Keratinocyte (primary cell): ENCODE measurements around the gene CELA2B.

Source experiments
- CTCF ChIP-seq, 3 experiments: IDR thresholded peaks in 1 of 3; conservative IDR thresholded peaks in 1 of 3; optimal IDR thresholded peaks in 1 of 3; 2 replicates in 2 of 3; 3 replicates in 1 of 3; pipeline versions ENCODE3 to v1.5.1; 2011; ENCODE audit warnings: low read length in 3 of 3, mild to moderate bottlenecking in 3 of 3, moderate library complexity in 2 of 3, control low read depth in 1 of 3, inconsistent platforms in 1 of 3; ENCODE audit not compliant: insufficient read depth in 2 of 3; ENCODE audit errors: extremely low read depth in 1 of 3
- EZH2 ChIP-seq: IDR thresholded peaks from one replicate; pipeline ENCODE4 v1.6.1; 2012; ENCODE audit warnings: inconsistent platforms, mild to moderate bottlenecking, low read length, moderate library complexity

- TF ChIP-seq CTCF (optimal IDR thresholded peaks at IDR 0.05 in 1 of 3, IDR thresholded peaks at IDR 0.05 in 1 of 3, conservative IDR thresholded peaks at IDR 0.05 in 1 of 3; ENCODE audit: extremely low read depth in 1 of 3, insufficient read depth in 2 of 3, low read length in 3 of 3) (no peak), EZH2 (no peak)
Measured at GRCh38 chr1:15524283-15525049, 48.6 kb downstream of the CELA2B start.
